Measurements from ENCODE around the gene WWOX. TPM values are rescaled to one million over a fixed set of nuclear protein-coding genes. Genes with fewer than 3 reads are reported as not detected.

The WWOX gene
- total and polyA plus RNA-seq, 7 donors: 7.1 to 46.8 (median 16.1) TPM

DNA sequence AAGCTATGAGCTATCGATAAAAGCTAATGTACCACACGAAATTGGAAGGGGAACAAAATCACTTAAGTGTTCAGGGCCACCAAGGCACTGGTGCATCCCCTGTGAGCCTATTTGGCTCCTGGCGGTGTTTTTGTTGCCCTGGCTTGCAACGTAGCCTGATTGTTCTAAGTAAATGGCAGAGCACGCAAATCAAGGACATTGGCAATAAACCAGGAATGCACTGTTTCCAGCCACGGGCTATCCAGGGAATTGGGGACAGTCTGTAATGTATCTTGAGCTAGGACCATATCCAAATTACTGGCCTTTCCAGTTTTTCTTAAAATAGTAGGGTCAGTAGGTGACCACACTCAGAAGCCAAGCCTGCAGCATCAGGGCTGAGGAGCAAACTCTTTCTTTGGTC is 767.1 kb downstream of the WWOX start:
- no peak overlapping the region for H3K27ac ChIP-seq
- no peaks in the 10 kb centered on the region for H3K36me3 ChIP-seq
- no peak overlapping the region for H3K4me3 ChIP-seq
- no peak for TF ChIP-seq POLR2A (IDR thresholded peaks at IDR 0.05)
- no peak for TF ChIP-seq EP300 (IDR thresholded peaks at IDR 0.05)
- TF ChIP-seq, protein P1, sequence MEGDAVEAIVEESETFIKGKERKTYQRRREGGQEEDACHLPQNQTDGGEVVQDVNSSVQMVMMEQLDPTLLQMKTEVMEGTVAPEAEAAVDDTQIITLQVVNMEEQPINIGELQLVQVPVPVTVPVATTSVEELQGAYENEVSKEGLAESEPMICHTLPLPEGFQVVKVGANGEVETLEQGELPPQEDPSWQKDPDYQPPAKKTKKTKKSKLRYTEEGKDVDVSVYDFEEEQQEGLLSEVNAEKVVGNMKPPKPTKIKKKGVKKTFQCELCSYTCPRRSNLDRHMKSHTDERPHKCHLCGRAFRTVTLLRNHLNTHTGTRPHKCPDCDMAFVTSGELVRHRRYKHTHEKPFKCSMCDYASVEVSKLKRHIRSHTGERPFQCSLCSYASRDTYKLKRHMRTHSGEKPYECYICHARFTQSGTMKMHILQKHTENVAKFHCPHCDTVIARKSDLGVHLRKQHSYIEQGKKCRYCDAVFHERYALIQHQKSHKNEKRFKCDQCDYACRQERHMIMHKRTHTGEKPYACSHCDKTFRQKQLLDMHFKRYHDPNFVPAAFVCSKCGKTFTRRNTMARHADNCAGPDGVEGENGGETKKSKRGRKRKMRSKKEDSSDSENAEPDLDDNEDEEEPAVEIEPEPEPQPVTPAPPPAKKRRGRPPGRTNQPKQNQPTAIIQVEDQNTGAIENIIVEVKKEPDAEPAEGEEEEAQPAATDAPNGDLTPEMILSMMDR (IDR thresholded peaks at IDR 0.05): no peak
- TF ChIP-seq POLR2AphosphoS5 (IDR thresholded peaks at IDR 0.05): no peak
- intact Hi-C loops (cut with DNase I): no loop called here
- H3K9me3 ChIP-seq: no peaks in the 10 kb centered on the region
- WGBS, 2 donors: 65 to 80% methylated on average over 6 of the region's 6 CpGs
- no peak for DNase-seq
- no peaks in the 10 kb centered on the region for H3K27me3 ChIP-seq
- peaks cover 0 to 6% (median 0%) of the 10 kb centered on the region in 4 donors for H3K4me1 ChIP-seq

DNA sequence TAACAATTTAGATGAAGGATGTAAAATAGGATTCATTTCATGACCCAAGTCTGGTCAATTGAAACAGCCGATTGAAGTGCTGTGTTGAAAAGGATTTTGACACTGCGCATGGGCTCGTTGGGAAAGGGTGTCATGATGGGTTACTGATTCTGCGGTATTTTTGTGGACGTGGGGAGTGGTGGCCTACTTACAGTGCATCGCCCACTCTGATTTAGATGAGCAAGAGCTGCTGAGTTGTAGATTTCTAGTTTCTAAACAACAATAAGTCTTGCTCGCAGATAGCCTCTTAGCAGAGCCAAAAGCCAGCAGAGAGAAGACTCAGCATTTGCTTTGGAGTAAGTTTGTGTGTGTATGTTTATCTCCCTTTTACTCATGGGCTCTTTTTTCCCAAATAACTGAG is 770.0 kb downstream of the WWOX start:
- H3K4me3 ChIP-seq: no peak overlapping the region
- no peak for DNase-seq
- H3K27me3 ChIP-seq: no peaks in the 10 kb centered on the region
- TF ChIP-seq, protein P1 (IDR thresholded peaks at IDR 0.05): no peak
- TF ChIP-seq POLR2AphosphoS5 (IDR thresholded peaks at IDR 0.05) (no peak), EP300 (IDR thresholded peaks at IDR 0.05) (no peak), POLR2A (IDR thresholded peaks at IDR 0.05) (no peak)
- H3K9me3 ChIP-seq: no peaks in the 10 kb centered on the region
- 85 to 86% methylated on average over 7 of the region's 7 CpGs for WGBS, 2 donors
- H3K4me1 ChIP-seq: peaks cover 0 to 13% (median 2%) of the 10 kb centered on the region in 4 donors
- intact Hi-C loops (cut with DNase I): no loop called here
- H3K27ac ChIP-seq: no peak overlapping the region
- H3K36me3 ChIP-seq: no peaks in the 10 kb centered on the region

DNA sequence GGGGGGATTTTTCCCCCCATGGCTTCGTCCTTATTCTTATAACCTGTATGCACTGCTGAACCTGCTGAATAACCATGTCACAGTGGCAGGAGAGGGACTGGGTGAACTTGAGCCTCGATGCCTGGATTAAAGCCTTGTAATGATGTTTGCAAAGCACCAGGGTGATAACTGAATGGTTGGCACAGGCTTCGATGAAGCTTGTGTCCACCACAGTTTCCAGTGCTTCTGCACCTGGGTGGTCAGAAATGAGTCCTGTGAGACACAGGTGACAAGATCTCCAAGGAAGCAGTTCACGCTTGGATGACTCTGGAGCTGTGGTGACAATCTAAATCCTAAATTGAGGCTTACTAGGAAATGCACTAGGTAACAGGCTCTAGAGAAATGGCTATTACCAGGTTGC is 771.8 kb downstream of the WWOX start:
- DNase-seq: no peak
- Histone ChIP-seq H3K27ac (no peak overlapping the region), H3K9me3 (no peaks in the 10 kb centered on the region), H3K27me3 (no peaks in the 10 kb centered on the region), H3K4me1 (peaks cover 0 to 13% (median 2%) of the 10 kb centered on the region in 4 donors), H3K36me3 (no peaks in the 10 kb centered on the region), H3K4me3 (no peak overlapping the region)
- 82 to 89% methylated on average over 4 of the region's 4 CpGs for WGBS, 2 donors
- intact Hi-C loops (cut with DNase I): no loop called here
- no peak for TF ChIP-seq EP300 (IDR thresholded peaks at IDR 0.05)
- TF ChIP-seq POLR2A (IDR thresholded peaks at IDR 0.05): no peak
- TF ChIP-seq, protein P1 (IDR thresholded peaks at IDR 0.05): no peak
- no peak for TF ChIP-seq POLR2AphosphoS5 (IDR thresholded peaks at IDR 0.05)

DNA sequence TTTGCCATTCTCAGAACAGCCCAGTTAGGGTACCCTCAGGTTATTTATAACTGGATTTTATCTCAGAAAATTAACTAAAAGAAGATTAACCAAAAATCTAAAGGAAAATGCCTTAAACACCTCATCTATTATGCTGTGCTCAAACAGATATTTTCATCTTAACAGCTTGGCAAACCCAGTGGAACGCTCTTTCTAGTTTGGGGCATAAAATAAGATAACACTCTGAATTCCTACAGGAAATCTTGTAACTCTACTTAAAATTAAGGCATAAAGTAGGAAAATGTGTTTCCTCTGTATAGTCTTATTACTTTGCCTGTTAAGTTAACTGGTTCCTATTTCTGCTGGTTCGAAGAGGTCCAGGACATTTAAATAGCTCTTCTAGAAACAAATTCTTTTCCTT is 777.2 kb downstream of the WWOX start:
- no peak for TF ChIP-seq EP300 (IDR thresholded peaks at IDR 0.05)
- peaks cover 0 to 20% (median 6%) of the 10 kb centered on the region in 4 donors for H3K4me1 ChIP-seq
- no peaks in the 10 kb centered on the region for H3K9me3 ChIP-seq
- no peaks in the 10 kb centered on the region for H3K36me3 ChIP-seq
- intact Hi-C loops (cut with DNase I): no loop called here
- H3K27ac ChIP-seq: no peak overlapping the region
- no peak overlapping the region for H3K4me3 ChIP-seq
- H3K27me3 ChIP-seq: no peaks in the 10 kb centered on the region
- no peak for DNase-seq
- WGBS, 2 donors: 88 to 93% methylated on average over 2 of the region's 2 CpGs

DNA sequence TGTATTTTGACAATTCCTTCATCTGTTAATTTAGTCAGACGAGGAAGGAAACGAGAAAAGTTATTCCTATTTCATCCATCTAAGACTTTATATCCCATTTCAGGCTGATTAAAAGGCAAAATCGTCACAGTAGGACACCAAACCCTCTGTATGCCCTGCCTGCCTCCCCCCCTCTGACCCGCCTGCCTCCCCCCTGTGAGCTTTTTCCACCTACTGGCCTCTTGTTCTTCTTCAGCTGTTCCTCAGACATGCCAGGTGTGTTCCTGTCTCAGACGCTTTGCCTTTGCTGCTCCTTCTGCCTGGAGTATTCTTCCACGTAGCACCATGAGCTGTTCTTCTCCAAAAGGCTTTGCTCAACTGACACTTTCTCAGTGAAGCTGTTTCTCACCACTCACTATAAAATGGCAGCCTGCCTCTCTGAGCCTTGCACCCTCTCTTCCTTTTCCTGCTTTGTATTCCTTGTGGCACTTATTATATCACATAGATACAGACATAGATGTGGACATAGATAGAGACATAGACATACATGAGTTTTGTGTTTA is 777.7 kb downstream of the WWOX start:
- DNase-seq: no peak
- Histone ChIP-seq H3K36me3 (no peaks in the 10 kb centered on the region), H3K4me3 (no peak overlapping the region), H3K27ac (no peak overlapping the region), H3K9me3 (no peaks in the 10 kb centered on the region), H3K4me1 (peaks cover 0 to 20% (median 6%) of the 10 kb centered on the region in 4 donors), H3K27me3 (no peaks in the 10 kb centered on the region)
- intact Hi-C loops (cut with DNase I): no loop called here
- WGBS, 2 donors: 78% methylated on average over 6 of the region's 6 CpGs
- no peak for TF ChIP-seq EP300 (IDR thresholded peaks at IDR 0.05)
- TF ChIP-seq, protein P1 (IDR thresholded peaks at IDR 0.05): no peak
- no peak for TF ChIP-seq POLR2A (IDR thresholded peaks at IDR 0.05)
- no peak for TF ChIP-seq POLR2AphosphoS5 (IDR thresholded peaks at IDR 0.05)
